SJSA1 (cell line): Measurements from ENCODE around the gene KCNK17. TPM values are rescaled to one million over a fixed set of nuclear protein-coding genes. Genes with fewer than 3 reads are reported as not detected.
"Not testable (repeated sequence)": the region's sequence is repeated elsewhere in the genome, so short reads cannot be mapped to it uniquely, and the experiment has no call there.

Source experiments
- DNase-seq, 2 experiments: peaks; one replicate each; pipeline ENCODE4 v3.0.0-alpha.2; 2015 to 2020; ENCODE audit warnings: low spot score in 2 of 2, low read depth in 1 of 2
- H3K27ac ChIP-seq: fragments of 250-450 bp; sonication (Bioruptor Pico); 2 replicates; pipeline ENCODE4 v1.5.1; 2020; ENCODE audit warnings: mild to moderate bottlenecking, moderate library complexity
- H3K27me3 ChIP-seq: fragments of 250-450 bp; sonication (Bioruptor Pico); replicated peaks from 2 replicates; pipeline ENCODE4 v1.5.1; 2020; ENCODE audit warnings: mild to moderate bottlenecking, moderate library complexity
- H3K36me3 ChIP-seq: fragments of 250-450 bp; sonication (Bioruptor Pico); 2 replicates; pipeline ENCODE4 v1.5.1; 2020; ENCODE audit warnings: mild to moderate bottlenecking
- H3K4me1 ChIP-seq: fragments of 250-450 bp; sonication (Bioruptor Pico); replicated peaks from 2 replicates; pipeline ENCODE4 v1.6.1; 2021; ENCODE audit warnings: mild to moderate bottlenecking
- H3K4me3 ChIP-seq: fragments of 250-450 bp; sonication (Bioruptor Pico); 2 replicates; pipeline ENCODE4 v1.5.1; 2020; ENCODE audit warnings: mild to moderate bottlenecking
- H3K9me3 ChIP-seq: fragments of 250-450 bp; sonication (Bioruptor Pico); replicated peaks from 2 replicates; pipeline ENCODE4 v1.5.1; 2020; ENCODE audit warnings: mild to moderate bottlenecking
- total RNA-seq: library from RNA; depleted of rRNA; stranded (reverse); fragments of >200 nt; shearing (Covaris generic); gene quantifications from 2 replicates; pipeline ENCODE4 v1.2.3, GENCODE V29; 2014

The KCNK17 gene
- total RNA-seq, 1 experiment from 2014 or later: not detected

DNA sequence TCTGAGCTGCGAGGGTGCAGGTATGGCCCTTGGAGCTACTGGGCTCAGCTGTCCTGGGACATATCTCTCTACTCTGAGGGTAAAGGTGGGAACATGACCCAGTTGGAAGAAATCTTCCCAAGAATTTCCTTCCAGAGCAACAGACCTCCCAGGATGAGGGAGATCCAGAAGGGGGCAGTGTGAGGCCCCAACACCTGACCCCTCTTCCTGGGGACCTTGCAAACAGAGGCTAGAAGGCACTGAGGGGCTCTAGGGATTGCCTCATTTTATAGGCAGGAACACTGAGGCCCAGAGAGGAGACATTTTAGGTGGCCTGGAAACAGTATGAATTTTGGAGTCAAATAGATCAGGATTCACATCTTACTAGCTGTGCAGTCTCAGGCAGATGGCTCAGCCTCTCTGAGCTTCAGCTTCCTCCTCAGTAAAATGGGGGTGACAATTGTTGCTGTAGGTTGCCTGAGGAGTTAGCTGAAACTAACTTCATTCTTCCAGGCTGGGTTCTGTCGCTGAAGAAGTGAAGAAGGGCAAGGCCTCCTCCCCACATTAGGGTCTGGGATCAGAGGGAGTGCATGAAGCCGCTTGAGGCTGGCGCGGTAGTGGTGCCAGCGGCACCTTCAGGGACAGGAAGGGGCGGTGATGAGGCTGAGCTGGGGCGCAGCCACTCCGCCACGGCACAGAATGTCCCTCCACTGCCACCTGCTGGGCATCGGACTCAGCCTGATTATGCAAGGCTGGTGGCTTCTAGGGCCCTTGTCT, 11.4 kb downstream of the KCNK17 start:
- H3K4me1 ChIP-seq: no peaks in the 10 kb centered on the region; the same call in 1 of the 2 replicates
- no peak overlapping the region for H3K4me3 ChIP-seq
- peak; percentile 37 to 65 for DNase-seq
- H3K27ac ChIP-seq: no peak overlapping the region
- H3K9me3 ChIP-seq: no peaks in the 10 kb centered on the region
- no peaks in the 10 kb centered on the region for H3K36me3 ChIP-seq
- H3K27me3 ChIP-seq: peaks cover 8% of the 10 kb centered on the region; the same call in 1 of the 2 replicates

DNA sequence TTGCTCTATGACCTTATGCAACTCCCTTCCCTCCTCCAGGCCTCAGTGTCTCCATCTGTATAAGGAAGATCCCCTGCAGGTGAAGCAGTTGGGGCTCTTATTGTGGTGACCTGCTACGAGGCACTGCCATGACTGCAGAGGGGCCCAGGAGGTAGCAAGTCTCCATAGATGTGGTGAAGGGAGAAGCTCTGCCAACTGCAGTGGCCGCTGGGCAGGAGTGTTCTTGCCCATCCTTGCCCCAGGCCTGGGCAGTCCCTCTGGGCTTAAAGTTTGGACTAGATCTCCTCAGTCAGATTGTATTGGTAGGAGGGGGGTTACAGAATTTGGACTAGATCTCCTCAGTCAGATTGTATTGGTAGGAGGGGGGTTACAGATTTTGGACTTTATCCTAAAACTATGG, 12.2 kb downstream of the KCNK17 start:
- Histone ChIP-seq H3K27me3 (peaks cover 8% of the 10 kb centered on the region; the same call in 1 of the 2 replicates), H3K4me1 (no peaks in the 10 kb centered on the region; the same call in 1 of the 2 replicates), H3K4me3 (no peak overlapping the region), H3K36me3 (no peaks in the 10 kb centered on the region), H3K9me3 (no peaks in the 10 kb centered on the region), H3K27ac (no peak overlapping the region)
- no peak for DNase-seq

DNA sequence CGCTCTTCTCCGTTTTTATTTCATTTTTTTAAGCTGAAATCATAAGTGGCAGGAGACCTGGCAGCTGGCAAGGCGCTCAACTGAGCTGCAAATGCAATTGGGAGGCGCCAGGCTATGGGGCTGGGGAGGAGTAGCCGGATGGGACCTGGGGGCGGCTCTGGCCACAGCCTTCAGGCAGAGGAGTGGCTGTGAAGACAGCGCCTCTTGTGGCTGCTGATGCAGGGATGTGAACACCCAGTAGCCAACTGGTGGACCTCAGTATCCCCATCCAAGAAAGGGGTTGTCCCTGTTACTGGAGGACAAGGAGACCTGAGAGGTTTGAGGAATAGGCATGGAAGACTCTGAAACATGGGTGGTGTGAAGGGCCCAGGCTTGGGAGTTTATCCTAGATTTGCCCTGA, 12.6 kb downstream of the KCNK17 start:
- H3K27ac ChIP-seq: no peak overlapping the region
- no peaks in the 10 kb centered on the region for H3K9me3 ChIP-seq
- H3K4me3 ChIP-seq: no peak overlapping the region
- H3K27me3 ChIP-seq: peaks cover 8% of the 10 kb centered on the region; the same call in 1 of the 2 replicates
- H3K36me3 ChIP-seq: no peaks in the 10 kb centered on the region
- H3K4me1 ChIP-seq: no peaks in the 10 kb centered on the region; the same call in 1 of the 2 replicates
- no peak for DNase-seq

DNA sequence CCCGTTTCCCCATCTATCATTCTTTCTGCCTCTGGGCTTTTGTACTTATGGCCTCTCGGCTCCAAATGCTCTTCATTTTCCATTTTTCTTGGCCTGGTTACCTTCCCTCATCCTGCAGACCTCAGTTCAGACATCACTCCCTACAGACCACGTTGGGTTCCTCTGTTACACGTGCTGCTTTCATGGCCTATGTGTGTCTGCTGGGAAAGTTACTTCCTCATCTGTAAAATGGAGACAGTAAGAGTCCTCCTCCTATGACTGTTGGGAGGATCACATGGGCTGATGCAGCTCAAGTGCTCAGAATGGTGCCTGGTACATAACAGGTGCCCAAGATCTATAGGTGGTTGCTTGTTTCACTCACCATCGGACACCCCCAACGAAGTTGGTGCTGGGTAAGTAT, 13.5 kb downstream of the KCNK17 start:
- no peak for DNase-seq
- Histone ChIP-seq H3K9me3 (no peaks in the 10 kb centered on the region), H3K36me3 (no peaks in the 10 kb centered on the region), H3K4me3 (no peak overlapping the region), H3K27ac (no peak overlapping the region), H3K4me1 (no peaks in the 10 kb centered on the region; the same call in 1 of the 2 replicates), H3K27me3 (peaks cover 8% of the 10 kb centered on the region; the same call in 1 of the 2 replicates)

DNA sequence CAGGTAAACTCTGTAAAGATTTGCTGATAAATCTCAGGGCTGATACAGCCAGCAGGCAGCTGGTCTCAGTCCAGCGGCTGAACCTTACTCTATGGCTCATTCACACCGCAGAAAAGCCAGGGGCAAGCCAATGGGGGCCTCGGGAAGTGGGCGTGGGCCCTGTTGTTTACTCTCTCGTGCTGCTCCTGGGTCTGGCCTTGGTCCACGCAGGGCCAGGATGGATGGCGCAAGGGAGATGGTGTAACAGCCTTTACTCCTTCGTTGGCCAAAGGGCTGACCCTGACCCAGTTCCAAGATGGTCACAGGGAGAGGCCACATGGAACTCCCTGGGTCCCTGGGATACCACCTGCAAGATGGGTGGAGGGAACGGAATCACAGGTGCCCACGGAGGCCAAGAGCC, 16.2 kb downstream of the KCNK17 start:
- Histone ChIP-seq H3K4me3 (no peak overlapping the region), H3K9me3 (no peaks in the 10 kb centered on the region), H3K36me3 (no peaks in the 10 kb centered on the region), H3K27ac (no peak overlapping the region), H3K27me3 (peaks cover 8% of the 10 kb centered on the region), H3K4me1 (no peaks in the 10 kb centered on the region; the same call in 1 of the 2 replicates)
- DNase-seq: no peak

DNA sequence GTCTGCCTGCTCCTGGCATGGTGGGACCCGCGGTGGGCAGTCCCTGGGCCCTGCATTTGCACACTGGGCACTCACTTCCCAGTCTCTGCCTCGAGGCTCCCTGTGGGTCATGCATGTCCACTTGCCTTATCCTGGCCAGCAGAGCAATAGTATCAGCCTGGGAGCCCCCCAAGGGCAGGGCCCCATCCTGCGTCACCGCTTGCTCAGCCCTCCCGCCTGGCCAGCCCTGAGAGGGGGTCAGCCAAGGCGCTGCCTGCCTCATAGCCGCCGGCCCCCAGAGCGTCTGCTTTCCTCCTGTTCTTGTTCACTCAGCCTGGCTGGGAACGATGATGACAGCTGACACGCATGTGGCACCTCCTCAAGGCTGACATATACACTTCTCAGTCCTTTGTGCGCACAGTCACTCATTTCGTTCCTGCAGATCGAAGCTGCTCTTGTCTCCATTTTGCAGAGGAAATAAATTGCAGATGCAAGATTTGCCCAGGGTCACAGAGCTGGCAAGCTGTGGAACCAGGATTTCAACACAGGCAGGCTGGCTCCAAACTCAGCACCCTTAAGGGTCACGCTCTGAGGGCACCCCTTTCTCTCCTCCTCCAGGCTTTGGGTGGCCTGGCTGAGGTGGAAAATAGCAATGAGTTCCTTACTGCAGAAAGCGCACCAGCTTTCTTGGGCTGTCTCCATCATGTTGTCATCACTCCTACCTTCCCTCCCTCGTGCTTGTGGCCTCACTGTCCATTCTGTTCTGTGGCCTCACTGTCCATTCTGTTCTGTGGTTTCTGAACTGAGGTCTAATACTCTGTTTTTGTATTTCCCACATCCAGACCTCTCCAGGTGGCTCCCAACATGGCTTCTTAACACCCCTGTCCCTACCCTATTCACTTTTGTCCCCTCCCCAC, 17.2 kb downstream of the KCNK17 start:
- H3K9me3 ChIP-seq: no peaks in the 10 kb centered on the region
- H3K4me3 ChIP-seq: no peak overlapping the region
- H3K4me1 ChIP-seq: no peaks in the 10 kb centered on the region
- H3K27ac ChIP-seq: no peak overlapping the region
- H3K27me3 ChIP-seq: peaks cover 8% of the 10 kb centered on the region
- no peak for DNase-seq
- no peaks in the 10 kb centered on the region for H3K36me3 ChIP-seq

DNA sequence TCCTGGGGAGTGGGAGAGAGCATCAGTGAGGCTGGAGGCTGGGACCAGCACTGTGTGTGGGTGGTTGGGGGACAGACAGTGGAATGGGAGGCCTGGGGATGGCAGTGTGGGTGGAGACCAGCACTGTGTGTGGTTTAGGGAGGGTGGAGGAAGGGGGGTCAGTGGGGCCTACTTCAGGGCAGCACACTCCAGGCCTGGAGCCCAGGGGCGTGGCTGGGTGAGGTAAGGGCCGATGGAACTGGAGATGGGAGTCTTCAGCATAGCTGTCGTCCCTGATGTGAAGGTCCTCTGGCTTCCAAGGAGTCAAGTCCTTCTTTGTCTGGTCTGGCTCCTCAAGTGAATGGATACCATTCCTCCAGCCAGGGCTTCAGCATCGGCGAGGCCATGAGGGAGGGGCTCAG, 18.6 kb downstream of the KCNK17 start:
- H3K4me1 ChIP-seq: no peaks in the 10 kb centered on the region
- H3K27me3 ChIP-seq: peaks cover 8% of the 10 kb centered on the region
- H3K36me3 ChIP-seq: no peaks in the 10 kb centered on the region
- H3K27ac ChIP-seq: no peak overlapping the region
- no peak for DNase-seq
- H3K4me3 ChIP-seq: no peak overlapping the region
- H3K9me3 ChIP-seq: no peaks in the 10 kb centered on the region

DNA sequence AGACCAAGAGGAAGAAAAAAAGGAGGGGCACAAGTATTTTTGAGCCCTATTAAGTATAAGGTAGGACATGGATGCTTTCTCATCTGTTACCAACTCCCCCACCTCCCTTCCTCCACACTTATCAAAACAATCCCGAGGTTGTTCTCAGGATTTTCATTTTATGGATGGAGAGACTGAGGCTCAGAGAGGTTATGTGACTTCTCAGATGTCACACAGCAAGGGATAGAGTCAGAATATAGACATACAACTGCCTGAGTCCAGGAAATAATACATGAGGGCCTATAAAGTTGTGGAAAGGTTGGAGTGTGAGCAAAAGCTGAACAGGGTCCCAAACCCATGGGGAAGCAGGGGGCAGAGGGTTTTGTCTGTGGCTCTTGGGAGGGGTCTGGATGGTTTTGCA, 19.3 kb downstream of the KCNK17 start:
- H3K9me3 ChIP-seq: no peaks in the 10 kb centered on the region
- H3K4me1 ChIP-seq: no peaks in the 10 kb centered on the region
- H3K27ac ChIP-seq: no peak overlapping the region
- peaks cover 8% of the 10 kb centered on the region for H3K27me3 ChIP-seq
- no peaks in the 10 kb centered on the region for H3K36me3 ChIP-seq
- DNase-seq: no peak
- no peak overlapping the region for H3K4me3 ChIP-seq

DNA sequence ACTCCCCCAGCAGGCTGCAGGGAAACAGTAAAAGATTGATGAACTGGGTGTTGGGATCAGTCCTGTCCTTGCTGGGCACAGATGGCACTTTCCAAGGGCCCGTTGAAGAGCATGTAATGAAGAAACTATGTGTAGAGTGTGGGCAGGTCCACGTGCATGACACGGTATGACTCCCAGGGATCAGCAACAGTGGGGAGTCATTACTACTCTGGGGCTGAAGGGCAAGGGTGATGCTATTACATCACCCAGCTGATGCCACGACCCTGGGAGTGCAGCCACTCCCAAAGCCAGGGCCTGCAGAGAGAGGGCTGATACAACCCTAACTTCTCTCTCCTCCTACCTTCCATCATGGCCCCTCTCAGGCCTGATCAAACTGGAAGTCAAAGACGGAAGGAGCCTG, 20.1 kb downstream of the KCNK17 start:
- no peak overlapping the region for H3K4me3 ChIP-seq
- H3K36me3 ChIP-seq: no peaks in the 10 kb centered on the region
- H3K4me1 ChIP-seq: no peaks in the 10 kb centered on the region
- peaks cover 6% of the 10 kb centered on the region for H3K27me3 ChIP-seq
- DNase-seq: no peak
- no peaks in the 10 kb centered on the region for H3K9me3 ChIP-seq
- H3K27ac ChIP-seq: no peak overlapping the region

DNA sequence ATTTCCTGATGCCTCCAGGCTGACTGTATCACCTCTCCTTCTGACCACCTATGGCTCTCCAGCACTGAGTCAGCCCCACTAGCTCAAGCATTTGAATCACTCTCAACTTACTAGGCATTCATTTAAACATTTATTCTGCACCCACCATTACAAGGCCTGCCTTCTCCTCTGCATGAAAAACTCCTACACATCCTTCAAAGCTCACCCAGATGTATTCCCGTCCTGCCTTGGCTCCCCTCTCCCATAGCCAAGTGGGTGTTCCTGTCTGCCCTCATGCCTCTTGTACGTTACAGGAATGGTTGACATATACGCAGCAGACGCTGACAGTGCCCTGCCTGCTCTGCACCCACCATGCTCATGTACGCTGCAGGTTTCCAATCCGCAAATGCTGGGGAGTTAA, 21.6 kb downstream of the KCNK17 start:
- DNase-seq: no peak
- no peak overlapping the region for H3K27ac ChIP-seq
- H3K36me3 ChIP-seq: no peaks in the 10 kb centered on the region
- no peaks in the 10 kb centered on the region for H3K4me1 ChIP-seq
- no peak overlapping the region for H3K4me3 ChIP-seq
- no peaks in the 10 kb centered on the region for H3K9me3 ChIP-seq
- no peaks in the 10 kb centered on the region; the same call in 1 of the 2 replicates for H3K27me3 ChIP-seq

DNA sequence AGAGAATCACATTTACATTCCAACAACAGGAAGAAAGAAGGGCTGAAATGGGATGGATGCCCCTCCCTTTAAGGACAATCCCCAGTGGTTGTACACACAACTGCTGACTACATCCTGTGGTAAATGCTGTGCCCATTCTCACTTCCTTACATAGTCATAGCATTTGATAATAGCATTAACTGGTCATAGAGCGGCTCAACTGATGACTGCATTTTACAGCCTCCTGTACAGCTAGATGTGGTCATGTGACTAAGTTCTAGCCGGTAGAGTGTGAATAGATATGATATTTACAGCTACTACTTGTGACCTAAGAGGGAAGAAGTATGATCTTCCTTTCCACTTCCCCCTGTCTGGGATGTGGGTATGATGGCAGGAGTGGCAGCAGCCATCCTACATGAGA, 24.7 kb downstream of the KCNK17 start:
- no peaks in the 10 kb centered on the region for H3K4me1 ChIP-seq
- no peaks in the 10 kb centered on the region; the same call in 1 of the 2 replicates for H3K27me3 ChIP-seq
- H3K27ac ChIP-seq: no peak overlapping the region
- no peak for DNase-seq
- no peaks in the 10 kb centered on the region for H3K36me3 ChIP-seq
- H3K9me3 ChIP-seq: no peaks in the 10 kb centered on the region
- no peak overlapping the region for H3K4me3 ChIP-seq

DNA sequence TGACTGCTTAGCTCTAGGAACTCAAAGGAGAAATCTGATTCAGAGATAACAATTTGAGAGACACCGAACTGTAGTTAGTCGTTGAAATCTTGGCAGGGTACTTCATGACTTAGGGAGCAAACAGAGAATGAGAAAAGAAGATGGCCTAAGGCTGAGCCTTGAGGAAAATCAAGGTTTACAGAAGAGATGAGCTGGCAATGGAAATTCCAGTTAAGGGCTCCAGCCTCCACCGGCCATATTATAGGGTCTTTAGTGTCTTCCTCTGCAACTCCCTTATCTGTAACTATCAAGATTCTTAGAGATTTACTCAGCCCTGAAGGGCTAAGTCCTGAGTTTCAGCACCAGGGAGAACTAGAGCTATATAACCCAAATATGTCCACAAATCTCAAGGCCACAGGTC, 26.6 kb downstream of the KCNK17 start:
- no peaks in the 10 kb centered on the region for H3K36me3 ChIP-seq
- no peak for DNase-seq

DNA sequence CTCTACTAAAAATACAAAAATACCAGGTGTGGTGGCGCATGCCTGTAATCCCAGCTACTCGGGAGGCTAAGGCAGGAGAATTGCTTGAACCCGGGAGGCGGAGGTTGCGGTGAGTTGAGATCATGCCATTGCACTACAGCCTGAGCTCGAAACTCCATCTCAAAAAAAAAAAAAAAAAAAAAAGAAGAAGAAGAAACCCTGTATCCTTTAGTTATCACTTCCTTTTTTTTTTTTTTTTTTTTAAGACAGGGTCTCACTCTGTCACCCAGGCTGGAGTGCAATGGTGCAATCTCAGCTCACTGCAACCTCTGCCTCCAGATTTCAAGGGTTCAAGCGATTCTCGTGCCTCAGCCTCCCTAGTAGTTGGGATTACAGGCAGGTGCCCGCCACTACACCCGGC, 27.6 kb downstream of the KCNK17 start:
- not testable (repeated sequence) for H3K9me3 ChIP-seq, DNase-seq, H3K27me3 ChIP-seq, H3K36me3 ChIP-seq, H3K4me1 ChIP-seq, H3K27ac ChIP-seq, H3K4me3 ChIP-seq

More for the DNA sequence above, 26.6 kb downstream of the KCNK17 start:
- H3K9me3 ChIP-seq: no peaks in the 10 kb centered on the region
- H3K4me1 ChIP-seq: no peaks in the 10 kb centered on the region
- H3K27me3 ChIP-seq: no peaks in the 10 kb centered on the region; the same call in 1 of the 2 replicates
- no peak overlapping the region for H3K27ac ChIP-seq
- H3K4me3 ChIP-seq: no peak overlapping the region

DNA sequence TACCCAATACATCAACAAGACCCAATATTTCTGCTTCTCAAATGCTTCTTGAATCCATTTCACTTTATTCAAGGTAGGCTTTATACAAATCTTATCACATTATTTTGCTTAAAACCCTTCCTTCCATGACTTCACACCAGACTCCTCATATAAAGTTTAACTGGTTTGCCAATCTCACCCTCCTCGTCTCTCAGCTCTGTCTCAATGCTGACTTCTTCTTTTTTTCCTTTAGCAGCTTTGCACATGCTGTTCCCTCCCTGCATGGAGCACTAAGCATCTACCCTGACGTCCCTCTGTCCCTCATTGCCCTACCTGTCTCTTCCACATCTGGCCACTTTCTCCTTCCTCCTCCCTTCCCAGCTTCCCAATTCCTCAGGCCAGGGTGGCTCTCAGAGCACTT, 31.4 kb downstream of the KCNK17 start:
- no peak for DNase-seq
- Histone ChIP-seq H3K36me3 (no peaks in the 10 kb centered on the region), H3K27me3 (no peaks in the 10 kb centered on the region; the same call in 1 of the 2 replicates), H3K27ac (no peak overlapping the region), H3K4me3 (no peak overlapping the region), H3K9me3 (no peaks in the 10 kb centered on the region), H3K4me1 (no peaks in the 10 kb centered on the region)
